ENCODE data around the gene ZDHHC22. TPM values are rescaled to one million over a fixed set of nuclear protein-coding genes. Genes with fewer than 3 reads are reported as not detected.

Gene ZDHHC22
- total and polyA plus RNA-seq, 3 donors from 2014 or later = 0.84 to 3.2 (median 1.7) TPM

DNA sequence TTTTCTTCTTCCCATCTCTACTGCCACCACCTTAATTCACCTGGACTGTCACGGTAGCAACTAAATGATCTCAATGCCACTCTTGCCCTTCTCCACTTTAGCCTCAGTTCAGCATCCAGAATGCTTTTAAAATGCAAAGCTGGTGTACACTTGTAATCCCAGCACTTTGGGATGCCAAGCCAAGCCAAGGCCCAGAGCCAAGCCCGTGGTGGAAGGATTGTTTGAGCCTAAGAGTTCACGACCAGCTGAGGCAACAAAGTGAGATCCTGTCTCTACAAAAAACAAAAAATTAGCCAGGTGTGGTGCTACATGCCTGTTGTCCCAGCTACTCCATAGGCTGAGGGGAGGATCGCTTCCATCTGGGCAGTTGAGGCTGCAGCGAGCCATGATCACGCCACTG lies 37.6 kb downstream of the ZDHHC22 start:
- peaks cover 28% of the 10 kb centered on the region for H3K4me1 ChIP-seq
- no peak for DNase-seq
- H3K27ac ChIP-seq = peak overlapping the region in 1 of 2 donors; percentile 56
- H3K36me3 ChIP-seq (ENCODE audit: low read depth, missing control alignments) = no peaks in the 10 kb centered on the region
- no peak overlapping the region for H3K4me3 ChIP-seq
- H3K27me3 ChIP-seq = no peaks in the 10 kb centered on the region
- 87 to 91% methylated on average over 6 of the region's 6 CpGs for WGBS, 2 donors
- intact Hi-C loops (cut with DNase I; ENCODE audit: low total_unique reads) = no loop called here
- H3K9me3 ChIP-seq = no peaks in the 10 kb centered on the region
- TF ChIP-seq, protein P1, sequence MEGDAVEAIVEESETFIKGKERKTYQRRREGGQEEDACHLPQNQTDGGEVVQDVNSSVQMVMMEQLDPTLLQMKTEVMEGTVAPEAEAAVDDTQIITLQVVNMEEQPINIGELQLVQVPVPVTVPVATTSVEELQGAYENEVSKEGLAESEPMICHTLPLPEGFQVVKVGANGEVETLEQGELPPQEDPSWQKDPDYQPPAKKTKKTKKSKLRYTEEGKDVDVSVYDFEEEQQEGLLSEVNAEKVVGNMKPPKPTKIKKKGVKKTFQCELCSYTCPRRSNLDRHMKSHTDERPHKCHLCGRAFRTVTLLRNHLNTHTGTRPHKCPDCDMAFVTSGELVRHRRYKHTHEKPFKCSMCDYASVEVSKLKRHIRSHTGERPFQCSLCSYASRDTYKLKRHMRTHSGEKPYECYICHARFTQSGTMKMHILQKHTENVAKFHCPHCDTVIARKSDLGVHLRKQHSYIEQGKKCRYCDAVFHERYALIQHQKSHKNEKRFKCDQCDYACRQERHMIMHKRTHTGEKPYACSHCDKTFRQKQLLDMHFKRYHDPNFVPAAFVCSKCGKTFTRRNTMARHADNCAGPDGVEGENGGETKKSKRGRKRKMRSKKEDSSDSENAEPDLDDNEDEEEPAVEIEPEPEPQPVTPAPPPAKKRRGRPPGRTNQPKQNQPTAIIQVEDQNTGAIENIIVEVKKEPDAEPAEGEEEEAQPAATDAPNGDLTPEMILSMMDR (IDR thresholded peaks at IDR 0.05) = no peak
- TF ChIP-seq POLR2A (IDR thresholded peaks at IDR 0.05) = no peak

DNA sequence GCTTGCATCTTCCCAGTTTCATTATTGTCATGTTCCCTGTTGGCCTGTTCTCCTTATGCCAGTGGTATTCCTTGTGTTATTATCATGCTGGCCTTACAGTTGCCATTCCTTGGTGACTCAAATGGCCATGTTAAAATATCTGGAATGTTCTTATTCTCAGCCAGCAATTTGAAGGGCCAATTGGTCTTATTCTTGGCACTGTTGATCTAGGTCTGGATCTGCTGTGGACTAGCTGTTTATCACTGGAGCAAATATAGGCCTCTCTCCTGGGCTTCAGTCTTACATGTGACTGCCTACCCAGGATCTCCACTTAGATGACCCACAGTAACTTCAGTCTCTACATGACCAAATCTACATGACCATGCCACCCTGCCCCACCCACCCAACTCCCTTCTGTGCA lies 38.1 kb downstream of the ZDHHC22 start:
- no peak for DNase-seq
- peaks cover 30% of the 10 kb centered on the region for H3K4me1 ChIP-seq
- no peaks in the 10 kb centered on the region for H3K9me3 ChIP-seq
- peak overlapping the region in 1 of 2 donors; percentile 56 for H3K27ac ChIP-seq
- TF ChIP-seq, protein P1 (IDR thresholded peaks at IDR 0.05) = no peak
- TF ChIP-seq POLR2A (IDR thresholded peaks at IDR 0.05) = no peak
- no peaks in the 10 kb centered on the region for H3K36me3 ChIP-seq (ENCODE audit: low read depth, missing control alignments)
- H3K27me3 ChIP-seq = no peaks in the 10 kb centered on the region
- H3K4me3 ChIP-seq = no peak overlapping the region
- intact Hi-C loops (cut with DNase I; ENCODE audit: low total_unique reads) = no loop called here

DNA sequence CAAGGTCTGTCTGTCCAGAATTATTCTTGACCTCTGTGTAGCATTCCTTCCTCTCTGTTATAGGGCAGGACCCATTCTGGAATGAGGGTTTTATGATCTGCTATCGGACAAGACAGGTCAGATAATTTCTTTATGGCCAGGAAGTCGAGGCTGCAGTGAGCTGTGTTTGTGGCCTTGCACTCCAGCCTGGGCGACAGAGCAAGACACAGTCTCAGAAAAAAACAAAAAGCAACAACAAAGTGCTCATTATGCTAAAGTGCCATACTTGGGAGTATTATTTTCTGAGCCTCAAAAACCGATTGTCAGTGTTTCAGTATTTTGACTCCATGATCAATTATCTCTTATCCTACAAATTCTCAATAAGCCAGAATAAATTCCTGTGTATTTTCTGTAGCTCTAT lies 39.4 kb downstream of the ZDHHC22 start:
- Histone ChIP-seq H3K36me3 (ENCODE audit: low read depth, missing control alignments) (no peaks in the 10 kb centered on the region), H3K9me3 (no peaks in the 10 kb centered on the region), H3K4me1 (peaks cover 30% of the 10 kb centered on the region), H3K27ac (no peak overlapping the region), H3K27me3 (no peaks in the 10 kb centered on the region), H3K4me3 (no peak overlapping the region)
- no peak for DNase-seq
- WGBS, 2 donors = 61 to 76% methylated on average over 4 of the region's 4 CpGs
- intact Hi-C loops (cut with DNase I; ENCODE audit: low total_unique reads) = no loop called here
- TF ChIP-seq POLR2A (IDR thresholded peaks at IDR 0.05) = no peak
- TF ChIP-seq, protein P1 (IDR thresholded peaks at IDR 0.05) = no peak

DNA sequence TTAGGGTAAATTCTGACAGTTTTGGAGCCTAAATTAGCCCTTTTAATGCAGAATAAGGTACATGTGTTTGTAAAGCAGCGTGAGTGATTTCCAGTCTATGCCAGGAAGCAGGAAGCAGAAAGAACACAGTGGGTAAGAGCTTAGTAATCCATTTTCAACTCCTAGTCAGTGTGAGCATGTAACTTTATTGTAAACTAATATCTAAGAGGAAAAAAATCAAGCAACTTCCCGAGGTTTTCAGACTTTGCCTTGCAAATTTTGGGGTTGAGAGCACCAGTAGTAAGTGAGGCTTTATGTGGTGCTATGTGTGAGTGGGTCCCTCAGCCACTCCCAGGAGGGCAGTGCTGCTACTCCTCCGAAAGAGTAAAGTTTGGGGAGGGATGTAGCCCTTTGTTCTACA lies 40.6 kb downstream of the ZDHHC22 start:
- H3K4me1 ChIP-seq = peaks cover 37% of the 10 kb centered on the region
- no peak overlapping the region for H3K4me3 ChIP-seq
- H3K27me3 ChIP-seq = no peaks in the 10 kb centered on the region
- intact Hi-C loops (cut with DNase I; ENCODE audit: low total_unique reads) = no loop called here
- no peaks in the 10 kb centered on the region for H3K9me3 ChIP-seq
- no peak for DNase-seq
- H3K36me3 ChIP-seq (ENCODE audit: low read depth, missing control alignments) = no peaks in the 10 kb centered on the region
- H3K27ac ChIP-seq = peak overlapping the region in 1 of 2 donors; percentile 63
- TF ChIP-seq, protein P1 (IDR thresholded peaks at IDR 0.05) = no peak
- no peak for TF ChIP-seq POLR2A (IDR thresholded peaks at IDR 0.05)
- 54 to 65% methylated on average over 3 of the region's 3 CpGs for WGBS, 2 donors

DNA sequence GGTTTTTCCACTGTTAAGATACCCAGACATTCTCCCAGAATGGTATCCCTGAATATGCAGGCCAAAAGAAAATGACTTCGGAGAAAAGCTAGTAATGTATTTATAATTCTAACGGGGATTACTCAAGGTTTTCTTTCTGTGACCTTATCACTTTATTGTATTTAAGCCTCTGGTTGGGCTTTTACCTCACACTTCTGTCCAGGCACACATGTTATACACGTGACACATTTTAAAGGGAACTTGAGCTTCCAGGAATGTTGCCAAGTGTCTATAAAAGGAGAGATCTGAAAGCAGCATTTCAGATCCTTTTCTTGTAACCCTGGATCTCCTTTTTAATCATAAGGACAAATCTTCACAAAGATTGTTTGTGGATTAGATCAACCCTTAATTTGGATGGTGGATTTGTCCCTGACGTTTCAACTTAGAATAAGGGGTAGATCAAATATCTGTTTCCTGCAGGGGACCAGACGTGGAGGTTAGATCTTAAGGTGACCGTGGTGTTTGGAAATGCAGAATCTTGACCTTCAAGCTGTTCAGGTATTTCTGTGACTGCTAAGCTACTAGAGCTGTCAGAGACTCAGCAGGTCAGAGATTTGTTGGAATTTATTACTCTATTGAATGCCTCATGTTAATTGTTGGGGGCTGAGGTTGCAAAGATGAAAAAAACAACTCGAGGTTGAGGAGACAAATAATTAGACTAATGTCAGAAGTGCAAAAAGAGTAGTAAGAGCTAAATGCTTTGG lies 42.0 kb downstream of the ZDHHC22 start:
- H3K4me3 ChIP-seq = peak overlapping the region in 1 of 2 donors; percentile 97
- peak; percentile 48 for DNase-seq
- no peaks in the 10 kb centered on the region for H3K36me3 ChIP-seq (ENCODE audit: low read depth, missing control alignments)
- intact Hi-C loops (cut with DNase I; ENCODE audit: low total_unique reads) = no loop called here
- no peaks in the 10 kb centered on the region for H3K27me3 ChIP-seq
- peaks cover 37% of the 10 kb centered on the region for H3K4me1 ChIP-seq
- peak overlapping the region; percentile 98 for H3K27ac ChIP-seq
- TF ChIP-seq, protein P1 (IDR thresholded peaks at IDR 0.05) = no peak
- TF ChIP-seq POLR2A (IDR thresholded peaks at IDR 0.05) = no peak
- H3K9me3 ChIP-seq = no peaks in the 10 kb centered on the region
- 9 to 16% methylated on average over 7 of the region's 7 CpGs for WGBS, 2 donors

Data from testis (tissue), 3 donors.